GM21423 (cell line): ENCODE measurements around the gene TTC22.
A peak's percentile ranks its signal among the peaks of the same experiment; 100 is the strongest.
"Not testable (repeated sequence)": the region's sequence is repeated elsewhere in the genome, so short reads cannot be mapped to it uniquely, and the experiment has no call there.

Experiments used
- ATAC-seq: cut with Tn5 transposase; IDR thresholded peaks from one replicate; pipeline ENCODE4 v1.9.1; 2021; ENCODE audit warnings: mild to moderate bottlenecking, moderate library complexity; ENCODE audit not compliant: unreplicated experiment

TTC22 gene

GRCh38 chr1:54791880-54792522 is 9.1 kb downstream of the TTC22 start:
- no peak for ATAC-seq

GRCh38 chr1:54788459-54788858 is 12.7 kb downstream of the TTC22 start:
- no peak for ATAC-seq

- no peak for ATAC-seq
Observed at GRCh38 chr1:54787604-54788003, 13.5 kb downstream of the TTC22 start.

DNA sequence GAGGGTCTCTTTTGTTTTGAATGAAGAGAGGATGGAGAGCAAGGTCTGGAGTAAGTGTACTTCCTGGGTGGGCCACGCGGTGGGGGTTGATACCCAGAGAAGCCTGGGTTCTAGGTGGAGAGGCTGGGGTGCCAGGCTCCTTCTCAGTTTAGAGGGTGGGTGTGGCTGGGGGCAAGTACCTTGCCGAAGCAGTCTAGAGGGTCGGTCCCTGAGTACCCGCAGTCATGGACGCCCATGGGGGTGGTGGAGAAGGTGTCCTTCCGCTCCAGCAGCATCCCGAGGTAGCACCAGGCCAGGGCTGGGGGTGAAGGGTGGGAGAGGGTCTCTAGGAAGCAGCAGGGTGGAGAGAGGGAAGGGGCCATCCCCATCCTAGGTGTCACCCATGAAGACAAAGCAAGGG is 14.3 kb downstream of the TTC22 start:
- no peak for ATAC-seq

- ATAC-seq = no peak
Observed at GRCh38 chr1:54784066-54784465, 17.1 kb downstream of the TTC22 start.

- no peak for ATAC-seq
Observed at GRCh38 chr1:54782588-54782987, 18.5 kb downstream of the TTC22 start.

DNA sequence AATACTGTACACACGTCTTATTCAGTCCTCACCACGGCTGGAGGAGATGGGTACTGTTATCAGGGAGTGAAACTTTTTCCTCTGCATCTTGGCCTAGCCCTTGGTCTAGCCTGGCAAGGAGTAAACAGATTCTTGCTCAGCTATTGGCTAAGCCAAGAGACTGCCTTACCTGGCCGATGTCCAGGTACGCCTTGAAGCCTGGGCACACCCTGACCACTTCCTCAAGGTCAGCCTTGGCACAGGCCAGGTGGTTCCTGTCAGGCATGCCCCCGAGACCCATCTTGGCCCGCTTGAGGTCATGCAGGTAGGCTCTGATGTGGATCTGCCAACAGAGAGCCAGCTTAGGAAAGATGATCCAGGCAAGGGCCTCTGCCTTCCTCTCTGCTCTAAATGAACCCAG is 19.0 kb downstream of the TTC22 start:
- ATAC-seq = no peak

- no peak for ATAC-seq
Observed at GRCh38 chr1:54781023-54781723, 19.9 kb downstream of the TTC22 start.

DNA sequence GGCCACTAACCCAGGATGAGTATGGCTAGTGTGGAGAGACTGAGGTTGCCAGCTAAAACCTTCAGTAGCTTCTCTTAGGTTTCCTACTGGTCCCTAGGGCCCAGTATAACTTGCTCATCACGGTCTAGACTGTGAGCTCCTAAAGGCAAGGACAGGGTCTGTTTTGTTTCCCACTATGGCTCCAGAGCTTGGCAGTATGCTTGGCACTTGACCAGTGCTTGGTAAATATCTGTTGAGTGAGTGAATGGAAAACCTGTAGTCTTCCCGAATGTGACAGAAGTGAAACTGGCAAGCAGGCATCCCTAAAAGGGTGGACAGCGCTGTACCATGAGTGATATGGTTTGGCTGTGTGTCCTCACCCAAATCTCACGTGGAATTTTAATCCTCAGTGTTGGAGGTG is 23.7 kb downstream of the TTC22 start:
- ATAC-seq = no peak

DNA sequence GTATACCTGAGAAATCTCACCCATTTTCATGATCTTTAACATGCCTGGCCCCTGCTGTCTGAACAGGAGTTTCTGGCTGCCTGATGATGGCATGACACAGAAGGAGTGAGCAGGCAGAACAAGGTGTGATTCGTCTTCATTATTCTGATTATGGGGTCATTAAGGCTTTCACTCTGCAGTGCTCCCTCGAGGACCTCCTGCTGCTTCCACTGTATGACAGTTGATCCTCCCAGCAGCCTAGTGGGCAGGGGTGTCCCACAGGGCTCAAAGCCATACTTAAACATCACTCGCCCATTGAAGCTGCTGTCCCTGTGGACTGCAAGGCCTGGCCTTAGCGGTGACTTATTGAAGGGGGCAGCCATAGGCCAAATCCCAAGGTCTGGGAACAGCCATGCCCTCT is 24.1 kb downstream of the TTC22 start:
- ATAC-seq = no peak

DNA sequence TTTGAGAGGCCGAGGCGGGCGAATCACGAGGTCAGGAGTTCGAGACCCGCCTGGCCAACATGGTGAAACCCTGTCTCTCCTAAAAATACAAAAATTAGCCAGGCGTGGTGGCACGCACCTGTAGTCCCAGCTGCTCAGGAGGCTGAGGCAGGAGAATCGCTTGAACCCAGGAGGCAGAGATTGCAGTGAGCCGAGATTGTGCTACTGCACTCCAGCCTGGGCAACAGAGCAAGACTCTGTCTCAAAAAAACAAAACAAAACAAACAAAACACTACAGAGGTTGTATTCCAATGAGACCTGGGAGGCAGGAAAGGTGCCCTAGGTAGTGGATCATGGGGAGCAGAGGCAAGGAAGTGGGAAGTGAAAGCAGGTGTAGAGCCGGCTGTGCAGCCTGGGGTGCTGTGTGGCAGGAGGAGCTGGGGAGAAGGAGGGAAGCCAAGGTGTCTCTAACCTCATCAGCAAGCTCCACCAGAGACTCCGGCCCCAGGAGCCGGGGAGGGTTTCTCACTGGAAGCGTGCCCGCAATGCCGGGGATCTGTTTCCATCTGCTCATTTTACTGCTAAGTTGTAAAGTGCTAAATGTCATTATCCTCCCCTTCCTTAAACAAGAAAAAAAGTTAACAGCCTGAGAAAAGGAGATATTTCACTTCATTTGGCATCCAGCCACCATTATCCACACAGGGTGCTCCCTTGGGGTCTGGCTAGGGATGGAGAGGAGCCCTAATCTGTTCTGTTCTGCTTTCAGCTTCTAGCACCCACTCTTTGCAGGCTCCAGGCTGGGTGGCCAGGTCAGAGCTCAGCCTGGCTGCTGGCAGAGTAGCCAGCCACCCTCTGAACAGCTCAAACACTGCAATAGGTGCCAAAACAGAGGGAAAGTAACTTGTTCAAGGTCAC is 25.0 kb downstream of the TTC22 start:
- not testable (repeated sequence) for ATAC-seq

GRCh38 chr1:54774820-54775498 is 26.2 kb downstream of the TTC22 start:
- ATAC-seq = no peak

- no peak for ATAC-seq
Observed at GRCh38 chr1:54772951-54773350, 28.2 kb downstream of the TTC22 start.

GRCh38 chr1:54768093-54768492 is 33.0 kb downstream of the TTC22 start:
- ATAC-seq = no peak

- ATAC-seq = no peak
Observed at GRCh38 chr1:54767526-54767925, 33.6 kb downstream of the TTC22 start.

- ATAC-seq = no peak
Observed at GRCh38 chr1:54766726-54767125, 34.4 kb downstream of the TTC22 start.

DNA sequence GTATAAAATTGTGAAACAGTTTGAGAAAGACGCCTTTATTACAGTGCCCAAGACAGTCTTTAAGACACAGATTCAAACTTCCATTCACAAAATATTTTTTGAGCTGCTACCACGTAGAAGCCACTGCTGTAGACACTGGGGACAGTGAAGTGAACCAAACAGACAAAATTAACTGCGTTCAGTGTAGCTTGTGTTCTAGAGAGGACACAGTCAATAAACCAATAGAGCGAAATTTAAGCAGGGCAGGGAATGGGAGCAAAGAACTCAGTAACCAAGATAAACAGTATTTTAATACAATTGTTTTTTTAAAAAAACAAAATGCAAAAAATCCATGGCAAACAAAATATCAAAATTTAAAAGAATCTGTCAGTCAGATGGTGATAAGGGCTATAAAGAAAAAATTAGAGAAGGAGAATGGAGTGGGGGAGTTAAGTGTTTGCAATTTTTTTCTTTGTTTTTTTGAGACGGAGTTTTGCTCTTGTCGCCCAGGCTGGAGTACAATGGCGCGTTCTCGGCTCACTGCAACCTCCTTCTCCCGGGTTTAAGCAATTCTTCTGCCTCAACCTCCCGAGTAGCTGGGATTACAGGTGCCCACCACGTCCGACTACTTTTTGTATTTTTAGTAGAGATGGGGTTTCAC is 36.1 kb downstream of the TTC22 start:
- peak; percentile 12 for ATAC-seq

DNA sequence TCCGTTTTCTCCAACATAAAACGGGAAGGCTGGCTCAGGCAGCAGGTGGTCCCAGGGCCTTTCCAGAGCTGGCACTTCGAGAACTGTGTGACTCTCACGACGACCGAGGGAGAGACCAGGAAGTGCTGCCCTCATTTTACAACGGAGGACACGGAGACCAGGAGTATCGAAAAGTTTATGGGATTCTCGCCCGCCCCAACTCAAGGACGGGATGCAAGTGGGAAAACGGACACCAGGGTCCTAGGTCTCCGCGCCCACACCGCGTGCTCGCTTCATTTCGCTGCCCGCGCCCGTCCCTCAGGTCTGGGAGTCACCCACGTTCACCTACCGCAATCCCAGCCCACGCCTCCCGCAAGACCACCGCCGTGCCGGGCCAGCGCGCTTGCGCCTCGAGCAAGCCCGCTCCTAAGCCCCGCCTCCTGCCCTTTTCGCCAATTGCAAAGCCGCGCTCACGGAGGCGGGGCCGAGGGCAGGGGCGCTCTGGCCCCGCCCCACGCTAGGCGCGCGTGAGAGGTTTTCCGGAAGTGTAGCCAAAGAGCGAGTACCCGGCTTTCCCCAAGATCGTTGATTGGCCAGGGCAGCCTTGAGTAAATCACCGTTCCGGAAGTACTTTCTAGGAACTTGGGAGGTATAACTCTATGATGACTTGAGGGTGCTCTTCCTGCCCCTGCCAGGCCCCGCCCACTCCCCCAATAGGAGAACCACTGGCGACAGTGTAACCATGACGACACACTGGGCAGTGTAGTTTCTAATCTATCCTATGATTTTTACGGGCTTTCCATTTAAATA is 36.8 kb downstream of the TTC22 start, which contains the start of gene PARS2:
Gene PARS2, minus strand, starts transcription at position 391 of the 789 bp plus-strand sequence. CDS start 5,362 bp downstream, outside the sequence.
- peak; percentile 95 for ATAC-seq

DNA sequence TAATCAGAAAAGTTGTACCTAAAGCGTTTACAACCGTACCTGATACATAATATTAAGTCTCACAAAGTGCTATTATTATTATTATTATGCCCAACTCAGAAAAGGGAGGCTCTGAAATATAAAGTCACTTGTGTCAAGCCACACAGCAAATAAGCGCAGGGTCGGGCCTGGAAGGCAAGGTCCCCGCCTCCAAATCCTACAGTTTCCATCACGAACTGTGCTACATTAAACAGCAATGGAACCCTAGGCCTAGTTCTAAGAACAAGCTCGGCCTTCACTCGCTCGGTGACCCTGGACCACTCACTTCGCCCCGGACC is 37.3 kb downstream of the TTC22 start:
- no peak for ATAC-seq
